T47D (cell line): ENCODE measurements around the gene B3GALT6.
A peak's percentile ranks its signal among the peaks of the same experiment; 100 is the strongest.

Experiments
- DNase-seq, 2 experiments: peaks; one replicate each; pipeline versions ENCODE4 v3.0.0 to v3.0.0-alpha.2; 2011 to 2012; ENCODE audit warnings: low read depth in 1 of 2, low spot score in 1 of 2
- JUND ChIP-seq: IDR thresholded peaks from 2 replicates; pipeline ENCODE4 v1.6.1; 2012; ENCODE audit warnings: low read depth
- in situ Hi-C: cut with HindIII; loops from 2 replicates; pipeline ENCODE4 v1.10.0; 2016; ENCODE audit warnings: low sequenced_read_pairs, low pct_unique_long_range_greater_than_20kb

The B3GALT6 gene

DNA sequence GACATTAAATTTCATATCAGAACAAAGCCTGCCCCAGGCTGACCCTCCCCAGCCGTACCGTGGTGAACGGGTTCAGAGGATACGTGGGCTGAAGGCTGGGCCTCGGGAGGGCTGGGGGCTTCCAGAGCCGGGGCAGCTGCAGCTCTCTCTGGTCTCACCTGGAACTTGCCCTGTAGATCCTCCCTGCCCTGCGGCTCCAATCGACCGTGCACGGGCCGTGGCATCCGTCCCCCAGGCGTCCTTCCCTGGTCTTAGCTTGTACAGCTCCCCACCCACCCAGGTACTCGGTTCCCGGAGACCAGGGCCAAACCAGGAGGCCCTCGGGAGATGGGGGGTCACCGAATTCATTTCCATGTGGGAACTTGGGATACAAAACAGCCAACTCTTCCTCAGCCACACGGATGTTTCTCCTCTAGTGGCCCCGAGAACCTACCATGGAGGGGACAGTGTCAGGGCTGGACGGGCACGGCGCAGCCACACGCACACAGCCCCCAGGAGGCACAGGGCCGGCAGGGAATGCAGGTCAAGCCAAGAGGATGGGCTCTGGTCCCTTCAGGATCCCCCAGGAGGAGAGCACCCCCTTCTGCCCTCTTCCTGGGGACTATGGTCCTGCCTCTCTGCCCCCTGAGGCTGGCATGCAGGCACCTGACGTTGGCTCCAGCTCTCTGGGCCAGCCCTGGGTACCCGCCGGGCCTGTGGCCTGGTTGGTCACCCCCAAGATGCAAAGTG is 3.1 kb downstream of the B3GALT6 start:
- in situ Hi-C loops, result no loop called here
- TF ChIP-seq JUND, result no peak

DNA sequence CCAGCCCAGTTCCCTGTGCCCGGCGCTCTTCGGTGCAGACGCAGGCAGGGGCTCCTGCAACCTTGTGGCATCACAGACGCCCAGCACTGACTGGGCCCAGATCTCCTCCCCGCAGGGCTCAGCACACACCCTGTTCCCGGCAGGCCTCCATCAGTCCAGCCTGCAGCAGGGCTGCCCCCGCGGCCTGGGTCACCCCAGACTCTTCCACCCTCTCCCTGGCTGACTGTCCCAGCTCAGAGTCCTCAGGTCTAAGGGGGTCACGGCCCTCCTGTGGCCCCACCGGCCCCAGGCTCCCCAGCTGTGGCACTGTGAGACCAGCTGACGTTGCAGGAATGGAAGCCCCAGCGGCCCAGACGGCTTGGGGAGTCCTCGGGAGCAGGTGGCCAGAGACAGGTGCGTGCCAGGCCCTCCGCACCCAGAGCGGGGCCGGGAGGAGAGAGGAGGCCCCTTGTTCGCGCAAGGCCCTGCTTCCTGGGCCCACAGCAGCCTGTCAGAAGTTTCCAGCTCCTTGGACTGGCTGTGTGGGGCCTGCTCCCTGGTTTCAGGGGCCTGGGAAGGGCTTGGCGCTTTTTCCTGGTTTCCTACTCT is 4.2 kb downstream of the B3GALT6 start:
- DNase-seq, result no peak
- TF ChIP-seq JUND, result no peak
- in situ Hi-C loops, result no loop called here

More for the DNA sequence above, 3.1 kb downstream of the B3GALT6 start:
- DNase-seq, result no peak

DNA sequence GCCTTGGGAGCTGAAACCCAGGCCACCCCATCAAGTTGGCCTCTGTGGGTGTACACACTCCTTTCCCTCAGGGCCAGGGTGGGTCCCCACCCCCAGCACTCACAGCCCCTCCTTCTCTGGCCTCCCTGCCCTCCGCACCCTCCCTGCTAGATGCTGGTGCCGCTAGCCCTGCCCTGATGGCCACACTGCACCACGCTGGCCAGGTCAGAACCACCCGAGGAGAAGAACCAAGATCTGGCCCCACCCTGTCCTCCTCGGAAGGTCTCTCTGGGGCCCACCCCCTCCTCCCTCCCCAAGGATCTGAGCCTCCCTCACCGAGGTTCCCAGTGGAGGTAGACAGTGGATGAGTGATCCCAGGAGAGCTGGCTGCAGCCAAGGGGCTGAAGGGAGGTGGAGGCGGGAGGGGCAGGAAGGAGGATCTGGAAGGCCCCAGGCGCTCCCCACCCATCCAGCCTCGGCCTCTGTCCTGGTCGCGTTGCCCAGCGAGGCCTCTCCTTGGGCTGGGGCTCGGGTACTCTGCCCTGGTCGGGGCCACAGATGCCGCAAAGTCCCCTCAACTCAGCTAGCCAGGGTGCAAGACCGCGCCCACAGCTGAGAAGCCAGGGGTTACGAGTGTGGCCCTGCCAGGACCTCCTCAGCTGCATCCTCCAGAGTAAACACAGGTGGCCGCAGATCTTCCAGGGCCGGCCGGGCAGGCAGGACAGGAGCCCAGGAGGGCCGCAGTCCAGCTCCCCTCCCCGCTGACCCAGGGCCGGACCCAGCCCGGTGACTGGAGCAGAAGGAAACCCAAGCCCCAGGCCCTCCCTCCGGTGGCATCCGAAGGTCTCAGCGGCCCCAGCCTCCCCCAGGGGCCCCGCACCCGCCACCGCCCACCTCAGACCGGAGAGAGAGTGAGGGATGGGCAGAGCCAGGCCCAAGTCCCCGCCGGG is 5.2 kb downstream of the B3GALT6 start:
- in situ Hi-C loops, result no loop called here

DNA sequence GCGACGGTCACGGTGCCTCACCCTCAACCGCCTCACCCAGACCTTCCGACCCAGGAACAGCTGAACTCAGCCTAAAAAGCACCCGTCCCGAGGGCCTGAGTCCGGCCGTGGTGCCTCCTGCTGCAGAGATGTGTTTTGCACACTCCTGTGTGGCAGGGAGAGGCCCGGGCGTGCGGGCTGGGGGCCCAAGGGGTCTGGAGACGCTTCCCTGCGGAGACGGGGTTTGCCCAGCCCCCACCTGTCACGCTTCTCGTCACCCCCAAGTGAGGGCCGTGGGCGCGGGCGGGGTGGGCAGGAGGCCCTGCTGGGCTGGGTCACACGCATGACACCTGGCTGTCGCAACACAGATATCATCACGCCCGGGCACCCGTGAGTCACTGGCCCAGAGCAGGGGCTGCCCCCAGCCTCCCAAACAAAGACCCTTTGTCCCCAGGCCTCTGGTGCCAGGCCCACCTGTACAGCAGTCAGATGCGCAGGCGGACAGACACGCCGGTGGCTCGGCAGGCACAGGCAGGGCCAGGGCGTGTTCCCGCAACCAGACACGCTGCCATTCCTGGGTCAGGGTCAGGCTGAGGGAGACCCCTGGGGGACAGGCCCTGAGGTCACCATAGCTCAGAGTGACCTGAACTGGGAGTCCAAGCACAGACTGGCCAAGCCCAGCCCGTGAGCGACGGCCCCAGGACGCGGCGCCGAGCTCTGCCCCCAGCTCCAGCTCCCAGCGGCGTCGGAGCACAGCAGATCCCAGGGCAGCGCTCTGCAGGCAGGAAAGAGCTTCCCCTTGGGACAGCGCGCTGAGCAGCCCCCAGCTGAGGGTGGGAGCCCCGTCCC is 6.1 kb downstream of the B3GALT6 start:
- peak in 1 of 2 experiments; percentile 26 for DNase-seq
- in situ Hi-C loops, result no loop called here
- no peak for TF ChIP-seq JUND

More for the DNA sequence above, 5.2 kb downstream of the B3GALT6 start:
- no peak for TF ChIP-seq JUND
- DNase-seq, result peak in 1 of 2 experiments; percentile 49

DNA sequence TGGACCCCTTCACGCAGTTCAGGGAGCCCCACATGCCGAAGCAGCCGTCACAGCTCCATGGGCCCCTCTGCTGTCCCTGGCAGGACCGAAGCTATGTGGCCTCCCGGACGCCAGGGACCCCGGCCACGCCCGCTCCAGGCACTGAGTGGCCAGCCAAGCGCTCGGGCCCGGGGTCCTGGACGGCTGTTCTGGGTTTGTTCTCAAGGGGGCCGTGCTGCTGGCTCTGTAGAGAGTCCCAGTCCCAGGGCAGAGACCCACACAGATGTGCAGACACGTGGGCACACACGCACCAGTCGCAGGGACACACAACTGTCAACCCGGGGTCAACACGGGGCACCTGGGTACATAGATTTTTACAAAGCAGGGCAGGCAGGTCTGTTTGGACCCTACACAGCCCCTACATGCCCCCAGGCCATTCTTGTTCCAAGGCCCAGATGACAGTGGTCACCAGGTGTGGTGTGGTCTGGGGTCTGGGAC is 6.7 kb downstream of the B3GALT6 start:
- no peak for DNase-seq
- in situ Hi-C loops, result no loop called here
- TF ChIP-seq JUND, result no peak

DNA sequence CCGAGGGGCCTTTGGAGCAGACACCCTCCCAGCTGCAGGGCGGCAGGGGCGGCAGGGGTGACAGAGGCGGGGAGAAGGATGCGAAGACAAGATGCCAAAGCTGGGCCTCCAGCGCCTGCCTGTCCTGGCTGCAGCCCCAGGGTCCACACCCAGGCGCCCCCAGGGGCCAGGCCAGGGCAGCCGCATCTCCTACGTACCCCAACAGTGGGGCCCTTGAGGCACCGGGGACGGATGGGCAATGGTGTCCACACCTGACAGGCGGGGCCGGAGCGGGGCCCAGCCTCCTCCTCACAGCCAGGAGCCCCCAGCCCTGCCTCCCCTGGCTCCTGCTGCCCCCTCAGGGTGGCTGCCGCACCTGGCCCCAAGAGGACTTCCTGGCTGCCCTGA is 7.2 kb downstream of the B3GALT6 start:
- no peak for TF ChIP-seq JUND
- DNase-seq, result no peak
- in situ Hi-C loops, result no loop called here

DNA sequence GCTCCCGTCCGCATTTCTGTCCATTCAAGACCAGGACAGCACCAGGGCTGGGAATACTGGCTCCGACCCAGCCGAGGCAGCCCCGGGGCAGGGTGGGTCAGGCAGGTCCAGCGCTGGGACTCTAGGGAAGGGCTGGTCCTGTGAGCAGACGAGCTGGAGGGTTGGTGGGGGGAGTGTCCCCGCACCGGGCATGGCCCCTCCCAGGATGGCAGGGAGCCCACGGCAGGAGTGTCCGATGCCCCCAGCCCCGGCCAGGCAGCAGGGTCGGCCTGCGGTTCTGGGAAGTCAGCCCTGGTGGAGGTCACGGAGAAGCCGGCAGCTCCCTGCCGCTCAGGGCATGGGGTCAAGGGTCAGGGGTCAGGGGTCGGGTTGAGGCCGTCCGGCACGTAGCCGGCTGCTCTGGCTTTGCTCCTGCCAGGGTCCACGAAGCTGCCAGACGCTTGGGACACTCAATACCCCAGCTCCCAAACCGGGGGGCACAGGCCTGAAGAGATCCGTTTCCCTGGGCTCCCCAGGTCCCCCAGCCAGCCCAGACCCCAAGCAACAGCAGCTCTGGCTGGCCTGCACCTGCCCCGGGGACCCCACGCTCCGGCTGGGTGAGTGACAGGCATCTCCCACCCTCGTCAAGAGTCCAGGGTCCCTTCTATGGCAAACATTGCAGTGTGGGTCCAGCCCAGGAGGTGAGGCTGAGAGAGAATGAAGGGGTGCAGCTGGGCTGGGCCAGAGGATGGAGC is 7.7 kb downstream of the B3GALT6 start:
- DNase-seq, result peak in 1 of 2 experiments; percentile 22
- TF ChIP-seq JUND, result no peak
- in situ Hi-C loops, result no loop called here

DNA sequence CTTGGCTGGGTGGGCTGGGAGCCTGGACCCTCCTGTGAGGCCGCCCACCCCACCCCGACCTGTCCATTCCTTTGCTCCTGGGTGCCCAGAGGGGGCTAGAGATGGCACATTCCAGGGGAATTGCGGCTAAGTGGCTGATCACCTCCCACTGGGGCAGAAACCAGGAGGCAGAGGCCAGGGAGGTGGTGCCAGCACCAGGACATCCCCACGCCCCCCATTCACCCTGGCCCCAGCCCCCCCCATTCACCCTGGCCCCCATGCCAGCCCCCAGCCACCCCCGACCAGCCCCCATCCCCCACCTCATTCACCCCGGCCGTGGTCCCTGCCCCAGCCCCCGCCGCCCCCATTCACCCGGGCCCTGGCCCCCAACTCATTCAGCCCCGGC is 8.3 kb downstream of the B3GALT6 start:
- in situ Hi-C loops, result no loop called here
- TF ChIP-seq JUND, result no peak
- DNase-seq, result no peak

DNA sequence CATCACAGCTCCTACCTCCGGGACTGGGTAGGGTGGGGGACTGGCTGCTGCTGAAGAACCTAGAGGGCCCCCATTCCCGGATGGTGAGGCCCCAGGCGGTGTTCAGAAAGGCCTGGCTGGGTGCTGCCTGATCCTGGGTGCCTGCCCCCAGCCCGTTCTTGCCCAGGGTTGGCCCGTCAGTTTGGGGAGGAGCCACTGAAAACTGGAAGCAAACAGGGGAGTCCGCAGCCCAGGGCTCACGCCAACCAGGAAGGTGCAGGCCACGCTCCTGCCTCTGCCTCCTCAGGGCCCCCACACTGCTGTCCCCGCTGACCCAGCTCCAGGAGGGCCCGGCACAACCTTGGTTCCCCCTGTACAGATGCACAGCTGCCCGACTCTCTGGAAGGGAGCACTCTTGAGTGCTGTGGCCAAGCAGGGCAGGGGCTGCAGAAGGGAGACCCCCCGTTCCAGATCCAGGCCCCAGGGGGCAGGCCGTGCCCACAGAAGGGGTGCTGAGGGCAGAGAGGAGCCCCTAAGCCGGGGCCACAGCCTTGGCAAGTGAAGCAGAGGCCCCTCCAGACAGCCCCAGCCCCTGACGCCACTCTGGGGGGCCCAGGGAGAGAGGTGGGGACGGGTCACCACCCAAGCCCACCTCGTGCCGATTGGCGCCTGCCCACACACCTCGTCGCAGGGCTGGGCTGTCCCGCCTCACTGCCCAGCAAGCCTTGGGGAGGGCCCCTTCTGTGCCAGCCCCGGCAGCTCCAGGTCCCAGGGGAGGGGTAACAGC is 9.0 kb downstream of the B3GALT6 start:
- in situ Hi-C loops, result no loop called here
- TF ChIP-seq JUND, result no peak
- peak; percentile 79 to 98 for DNase-seq

DNA sequence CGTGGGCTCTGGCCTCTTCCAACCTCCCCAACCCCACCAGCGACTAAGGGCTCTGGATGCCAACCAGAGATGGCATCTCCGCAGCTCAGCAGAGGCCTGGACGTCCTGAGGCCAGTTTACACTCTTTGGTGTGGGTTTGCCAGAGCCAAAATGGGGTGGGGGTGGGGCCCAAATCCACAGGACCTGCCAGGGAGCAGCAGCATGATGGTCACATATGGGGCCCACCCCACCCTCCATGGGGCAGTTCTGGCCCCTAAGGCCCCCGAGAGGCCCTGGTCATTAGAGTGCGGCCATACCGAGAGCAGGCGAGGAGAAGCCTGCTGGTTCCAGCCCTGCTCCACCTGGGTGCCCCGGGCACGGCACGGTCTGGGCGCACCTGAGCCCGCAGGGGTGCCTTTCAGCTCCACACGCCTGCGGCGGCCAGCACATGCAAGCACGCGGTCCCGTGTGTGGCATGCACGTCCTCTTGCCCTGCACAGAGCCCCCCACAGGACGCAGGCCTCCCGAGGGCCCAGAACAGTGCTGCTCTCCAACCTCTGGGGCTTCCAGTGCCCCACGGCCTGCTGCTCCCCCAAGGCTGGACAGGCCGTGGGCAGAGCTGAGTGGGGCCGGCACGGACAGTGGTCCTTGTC is 9.7 kb downstream of the B3GALT6 start:
- no peak for DNase-seq
- in situ Hi-C loops, result no loop called here
- TF ChIP-seq JUND, result no peak
